GM18498 (cell line): ENCODE data around the gene CALR.
"Not testable (repeated sequence)": the region's sequence is repeated elsewhere in the genome, so short reads cannot be mapped to it uniquely, and the experiment has no call there.

Source experiments
- ATAC-seq: cut with Tn5 transposase; IDR thresholded peaks from one replicate; pipeline ENCODE4 v1.9.1; 2021; ENCODE audit warnings: mild to moderate bottlenecking, moderate library complexity; ENCODE audit not compliant: unreplicated experiment

CALR gene

GRCh38 chr19:12937927-12938778 is at the start of gene CALR:
Gene CALR (plus strand): TSS chr19:12938609. CDS start chr19:12938680, 71 bp downstream.
- ATAC-seq: peak; percentile 84

GRCh38 chr19:12890299-12890786 is 48.1 kb upstream of the CALR start:
- ATAC-seq: not testable (repeated sequence)

GRCh38 chr19:12890787-12891552 is 47.4 kb upstream of the CALR start, which contains the start of gene GCDH:
Gene GCDH (plus strand): TSS chr19:12891160. CDS start chr19:12891305, 145 bp downstream.
- ATAC-seq: peak; percentile 94

- ATAC-seq: no peak
Observed at GRCh38 chr19:12891553-12892021, 46.8 kb upstream of the CALR start.

DNA sequence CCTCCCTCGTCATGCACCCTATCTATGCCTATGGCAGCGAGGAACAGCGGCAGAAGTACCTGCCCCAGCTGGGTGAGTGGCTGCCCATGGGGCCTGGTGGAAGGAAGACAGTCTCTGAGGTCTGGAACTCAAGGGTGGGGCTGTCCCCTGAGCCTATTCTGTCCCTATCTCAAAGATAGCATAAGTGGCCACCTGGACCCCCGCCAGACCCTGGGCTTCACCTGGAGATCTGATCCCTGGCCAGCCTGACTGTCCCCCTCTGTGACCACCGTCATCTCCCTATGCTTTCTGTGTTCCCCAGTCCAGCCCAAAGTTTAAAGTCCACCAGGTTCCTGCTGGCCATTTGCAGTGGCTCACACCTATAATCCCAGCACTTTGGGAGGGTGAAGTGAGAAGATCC is 44.8 kb upstream of the CALR start:
- no peak for ATAC-seq

DNA sequence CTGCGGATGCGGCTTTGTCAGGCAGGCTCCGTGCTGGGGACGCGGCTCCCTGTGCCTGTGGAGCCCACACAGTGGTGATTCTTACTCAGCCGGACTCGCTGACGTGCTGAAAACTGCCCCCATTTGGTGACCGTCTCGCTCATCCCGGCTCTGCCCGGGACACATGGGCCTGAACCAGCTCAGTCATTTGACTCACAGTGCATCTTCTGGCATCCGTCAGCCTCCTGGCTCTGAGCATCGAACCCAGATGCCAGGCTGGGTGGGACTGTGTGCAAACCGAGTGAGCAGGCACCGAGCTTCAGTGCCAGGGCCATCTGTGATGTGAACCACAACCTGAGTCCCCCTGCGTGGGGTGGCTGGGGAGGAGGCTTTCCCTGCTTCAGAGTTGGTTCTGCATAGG is 41.9 kb upstream of the CALR start:
- ATAC-seq: no peak

GRCh38 chr19:12899891-12900518 is 38.4 kb upstream of the CALR start:
- peak; percentile 86 for ATAC-seq

DNA sequence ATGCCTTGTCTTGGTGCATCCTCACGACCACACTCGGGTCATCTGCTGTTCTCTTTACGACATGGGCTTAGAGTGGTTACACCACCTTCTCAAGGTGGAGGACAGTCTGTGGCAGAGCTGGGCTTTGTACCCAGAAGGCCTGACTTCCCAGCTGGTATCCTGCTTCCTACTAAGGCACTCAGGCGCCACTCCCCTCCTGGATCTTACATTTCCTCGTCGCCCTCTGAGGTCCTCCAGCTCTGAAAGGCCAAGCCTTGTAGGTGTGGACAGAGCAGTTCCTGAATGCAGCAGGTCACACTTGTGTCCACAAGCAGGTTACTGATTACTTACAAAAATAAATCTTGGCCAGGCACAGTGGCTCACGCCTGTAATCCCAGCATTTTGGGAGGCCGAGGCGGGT is 31.2 kb upstream of the CALR start:
- ATAC-seq: no peak

DNA sequence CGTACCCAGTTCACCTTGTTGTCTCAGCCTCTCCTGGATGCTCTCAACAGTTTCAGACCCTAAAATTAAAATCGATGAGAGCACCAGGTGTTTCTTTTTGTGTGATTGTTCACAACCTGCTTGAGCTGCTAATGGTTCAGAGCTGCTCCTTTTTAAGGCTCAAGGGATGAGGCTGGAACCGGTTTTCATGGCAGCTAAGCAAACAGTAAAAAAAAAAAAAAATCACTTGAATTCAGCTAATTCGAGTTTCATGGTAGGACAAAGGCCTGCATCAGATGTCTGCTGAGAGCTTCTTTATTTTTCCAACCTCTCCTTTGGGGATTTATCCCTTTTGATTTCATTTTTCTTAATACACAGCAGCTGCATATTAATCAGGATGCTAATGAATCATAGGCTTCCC is 25.8 kb upstream of the CALR start:
- ATAC-seq: no peak

GRCh38 chr19:12913011-12913561 is 25.3 kb upstream of the CALR start:
- no peak for ATAC-seq

DNA sequence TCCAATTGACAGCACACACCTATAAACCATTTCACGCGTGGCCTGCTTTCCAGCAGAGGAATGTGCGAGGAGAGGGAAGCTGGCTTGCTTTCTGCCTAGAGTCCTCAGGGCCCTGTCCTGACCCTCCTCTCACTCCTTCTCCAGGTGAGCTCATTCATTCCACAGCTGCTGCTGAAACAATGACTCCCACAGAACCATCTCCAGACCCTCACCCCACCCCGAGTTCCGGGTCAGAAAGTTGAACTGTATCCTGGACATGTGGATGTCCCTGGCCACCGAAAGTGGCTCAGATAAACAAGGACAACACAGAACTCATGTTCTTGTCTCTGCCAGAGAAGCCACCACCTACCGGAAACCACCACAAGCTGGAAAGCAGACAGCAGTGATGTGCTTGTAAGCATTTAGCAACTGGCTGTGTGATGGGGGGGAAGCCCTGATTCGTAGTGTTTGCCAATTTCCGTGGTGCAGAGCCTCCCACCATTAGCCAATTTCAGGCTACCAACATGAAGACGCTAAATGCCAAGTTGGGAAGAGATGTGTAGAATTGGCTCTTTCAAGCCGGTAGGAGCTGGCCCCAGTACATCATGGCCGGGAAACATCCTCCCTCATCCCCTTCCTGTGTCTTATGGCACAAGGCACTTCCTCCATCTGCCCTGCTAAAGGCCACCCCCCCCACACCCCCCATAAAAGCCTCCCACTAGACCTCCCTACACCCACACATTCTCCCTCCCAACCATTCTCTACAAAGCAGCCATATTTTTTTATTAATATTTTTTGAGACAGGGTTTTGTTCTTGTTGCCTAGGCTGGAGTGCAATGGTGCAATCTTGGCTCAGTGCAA is 24.3 kb upstream of the CALR start:
- no peak for ATAC-seq

GRCh38 chr19:12915860-12916259 is 22.5 kb upstream of the CALR start:
- ATAC-seq: not testable (repeated sequence)

DNA sequence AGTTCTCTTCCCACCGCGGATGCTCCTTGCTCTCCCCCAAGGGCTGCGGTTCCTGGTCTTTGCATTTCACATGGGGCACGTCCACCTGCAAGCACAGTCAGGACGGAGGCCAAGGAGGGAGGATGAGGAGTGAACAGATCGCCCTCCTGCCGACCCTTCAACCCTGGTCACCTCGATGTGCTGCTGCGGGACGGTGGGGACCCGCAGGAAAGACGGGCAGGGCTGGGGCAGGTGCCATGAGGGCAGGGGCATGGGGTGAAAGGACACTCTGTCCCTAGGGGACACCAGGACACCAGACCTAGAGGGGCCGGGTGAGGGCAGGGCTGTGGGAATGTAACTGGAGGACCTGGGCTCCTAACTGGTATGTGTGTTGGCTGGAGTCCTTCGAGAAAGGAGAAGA is 20.2 kb upstream of the CALR start:
- no peak for ATAC-seq

DNA sequence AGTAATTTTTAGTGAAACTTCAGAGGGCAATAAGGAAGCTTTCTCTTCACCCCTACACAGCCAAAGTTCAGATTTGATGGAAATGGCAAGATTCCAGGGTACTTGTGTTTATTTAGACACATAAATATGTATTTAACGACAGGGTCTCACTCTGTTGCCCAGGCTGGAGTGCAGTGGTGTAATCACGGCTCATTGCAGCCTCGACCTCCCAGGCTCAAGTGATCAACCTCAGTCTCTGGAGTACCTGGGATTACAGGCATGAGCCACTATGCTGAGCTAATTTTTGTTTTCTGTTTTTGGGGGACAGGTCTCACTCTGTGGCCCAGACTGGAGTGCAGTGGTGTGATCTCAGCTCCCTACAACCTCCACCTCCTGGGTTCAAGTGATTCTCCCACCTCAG is 17.4 kb upstream of the CALR start:
- no peak for ATAC-seq

- ATAC-seq: no peak
Observed at GRCh38 chr19:12922959-12923358, 15.4 kb upstream of the CALR start.

- no peak for ATAC-seq
Observed at GRCh38 chr19:12924621-12925310, 13.6 kb upstream of the CALR start.

GRCh38 chr19:12930002-12930645 is 8.3 kb upstream of the CALR start:
- ATAC-seq: no peak

- no peak for ATAC-seq
Observed at GRCh38 chr19:12932392-12933286, 5.8 kb upstream of the CALR start.
